Activated CD4-positive, alpha-beta T cell treated with anti-CD3 and anti-CD28 coated beads for 4 hours (primary cell): ENCODE data around the gene BATF2.
"Not testable (repeated sequence)": the region's sequence is repeated elsewhere in the genome, so short reads cannot be mapped to it uniquely, and the experiment has no call there.

ENCODE experiments used
- DNase-seq, 2 donors: peaks; one replicate each; pipeline ENCODE4 v3.0.0-alpha.2; 2020

Gene BATF2

GRCh38 chr11:65013130-65013887 is 16.5 kb upstream of the BATF2 start:
- DNase-seq: peak; percentile 90

GRCh38 chr11:65008873-65009272 is 12.1 kb upstream of the BATF2 start:
- no peak for DNase-seq

DNA sequence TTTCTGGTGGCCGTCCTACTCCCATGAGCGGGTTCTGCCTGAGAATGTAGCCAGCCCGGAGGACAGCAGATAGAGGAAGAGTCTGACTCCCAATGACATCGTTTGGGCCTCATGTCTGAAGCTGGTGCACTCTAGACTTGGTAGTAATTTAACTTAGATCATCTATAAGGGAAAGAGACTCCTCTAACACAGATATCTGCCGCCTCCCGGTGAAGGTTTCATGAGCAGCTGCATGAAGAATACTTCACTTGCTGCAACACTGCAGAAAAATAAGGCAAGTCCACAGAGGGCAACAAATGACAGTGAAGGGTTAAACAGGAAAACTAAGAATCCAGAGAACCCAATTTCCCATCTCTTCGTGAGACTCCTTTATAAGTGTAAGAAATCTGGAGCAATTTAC is 11.2 kb upstream of the BATF2 start:
- DNase-seq: no peak

DNA sequence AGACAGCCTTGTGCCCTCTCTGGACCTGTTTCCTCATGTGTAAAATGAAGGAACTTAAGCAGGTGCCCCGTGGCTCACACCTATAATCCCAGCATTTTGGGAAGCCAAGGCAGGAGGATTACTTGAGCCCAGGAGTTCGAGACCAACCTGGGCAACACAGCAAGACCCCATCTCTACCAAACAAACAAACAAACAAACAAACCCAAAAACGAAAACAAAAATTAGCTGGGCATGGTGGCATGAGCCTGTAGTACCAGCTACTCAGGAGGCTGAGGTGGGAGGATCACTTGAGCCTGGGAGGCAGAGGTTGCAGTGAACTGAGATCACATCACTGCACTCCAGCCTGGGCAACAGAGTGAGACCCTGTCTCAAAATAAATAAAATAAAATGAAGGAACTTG is 7.2 kb upstream of the BATF2 start:
- not testable (repeated sequence) for DNase-seq

DNA sequence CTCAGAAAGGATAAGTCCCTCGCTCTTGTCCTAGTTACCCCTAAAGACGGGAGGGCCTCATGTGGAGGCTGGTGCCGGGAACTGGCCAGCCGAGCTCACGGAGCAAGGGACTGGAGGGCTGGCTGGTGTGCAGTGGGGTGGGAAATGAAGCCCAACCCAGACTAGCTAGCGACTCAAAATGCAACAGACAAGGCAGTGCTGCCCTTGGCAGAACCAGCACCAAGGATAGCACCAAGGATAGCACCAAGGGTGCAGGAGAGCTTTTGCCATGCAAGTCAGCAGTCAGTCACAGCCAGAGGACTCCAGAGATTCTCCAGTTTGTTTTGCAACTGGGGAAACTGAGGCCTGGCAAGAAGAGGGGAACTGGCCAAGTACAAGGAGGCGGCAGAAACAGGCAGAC is 6.5 kb upstream of the BATF2 start:
- no peak for DNase-seq

DNA sequence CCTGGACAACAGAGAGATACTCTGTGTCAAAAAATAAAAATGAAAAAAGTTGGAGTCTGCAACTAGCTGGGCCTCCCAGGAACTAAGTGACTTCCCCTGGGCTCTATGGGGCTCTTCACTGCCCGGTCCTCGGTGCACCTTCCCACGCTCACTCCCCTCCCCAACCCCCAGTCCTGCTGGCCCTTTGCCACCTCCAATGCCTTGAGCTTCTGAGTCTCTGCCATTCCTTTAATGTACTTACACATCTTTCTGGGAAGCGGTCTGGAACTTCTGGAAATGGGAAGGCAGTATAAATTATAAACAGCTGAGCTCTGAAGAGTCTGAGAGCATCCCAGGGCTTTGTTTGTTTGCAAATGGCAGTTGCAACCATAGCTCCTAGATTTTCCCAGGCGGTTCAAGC is 5.9 kb upstream of the BATF2 start:
- no peak for DNase-seq

- DNase-seq: no peak
These were observed 2.7 kb upstream of the BATF2 start for GRCh38 chr11:64999478-64999877.

GRCh38 chr11:64998690-64999431 is 2.1 kb upstream of the BATF2 start:
- peak in 1 of 2 donors; percentile 7 for DNase-seq

DNA sequence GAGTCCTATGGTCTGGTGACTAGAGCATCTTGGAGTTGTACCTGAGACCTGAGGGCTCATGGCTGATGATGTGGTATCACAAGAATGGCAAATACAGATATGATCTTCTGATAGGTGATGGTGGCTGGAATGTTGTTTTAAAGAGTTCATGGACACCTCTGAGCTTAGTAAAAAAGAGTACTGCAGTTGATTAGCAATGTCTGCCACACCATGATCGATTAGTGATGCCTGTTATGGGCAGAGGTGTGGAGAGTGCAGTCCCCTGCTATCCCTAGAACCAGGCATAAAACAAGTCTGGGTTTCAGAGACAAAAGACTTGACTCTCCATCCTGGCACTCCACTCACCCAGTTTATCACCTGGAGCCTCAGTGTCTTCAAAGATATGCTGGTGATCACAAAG is 1.4 kb upstream of the BATF2 start:
- no peak for DNase-seq

GRCh38 chr11:64996327-64996709 is 453 bp downstream of the BATF2 start:
- no peak for DNase-seq

DNA sequence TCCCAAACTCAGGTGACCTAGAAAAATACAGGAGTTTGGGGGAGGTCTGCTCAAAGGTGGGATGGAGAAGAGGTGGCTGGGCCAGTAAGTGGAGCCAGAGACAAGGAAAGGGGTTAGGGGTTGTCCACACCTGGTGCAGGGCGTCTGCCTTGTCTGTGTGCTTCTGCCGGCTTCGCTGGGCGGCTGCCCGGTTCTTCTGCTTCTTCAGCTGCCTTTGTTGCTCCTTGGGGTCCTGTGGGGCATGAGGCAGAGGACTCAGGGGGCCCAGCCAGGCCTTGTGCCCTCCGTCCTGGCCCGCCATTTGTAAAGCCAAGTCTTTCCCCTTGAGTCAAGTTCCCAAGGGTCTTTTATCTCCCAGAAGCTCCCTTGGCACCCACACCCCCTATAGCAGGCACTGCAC is 2.5 kb downstream of the BATF2 start:
- no peak for DNase-seq

- DNase-seq: no peak
These were observed 6.4 kb downstream of the BATF2 start for GRCh38 chr11:64990222-64990923.

- DNase-seq: no peak
These were observed 7.4 kb downstream of the BATF2 start for GRCh38 chr11:64989416-64989815.

DNA sequence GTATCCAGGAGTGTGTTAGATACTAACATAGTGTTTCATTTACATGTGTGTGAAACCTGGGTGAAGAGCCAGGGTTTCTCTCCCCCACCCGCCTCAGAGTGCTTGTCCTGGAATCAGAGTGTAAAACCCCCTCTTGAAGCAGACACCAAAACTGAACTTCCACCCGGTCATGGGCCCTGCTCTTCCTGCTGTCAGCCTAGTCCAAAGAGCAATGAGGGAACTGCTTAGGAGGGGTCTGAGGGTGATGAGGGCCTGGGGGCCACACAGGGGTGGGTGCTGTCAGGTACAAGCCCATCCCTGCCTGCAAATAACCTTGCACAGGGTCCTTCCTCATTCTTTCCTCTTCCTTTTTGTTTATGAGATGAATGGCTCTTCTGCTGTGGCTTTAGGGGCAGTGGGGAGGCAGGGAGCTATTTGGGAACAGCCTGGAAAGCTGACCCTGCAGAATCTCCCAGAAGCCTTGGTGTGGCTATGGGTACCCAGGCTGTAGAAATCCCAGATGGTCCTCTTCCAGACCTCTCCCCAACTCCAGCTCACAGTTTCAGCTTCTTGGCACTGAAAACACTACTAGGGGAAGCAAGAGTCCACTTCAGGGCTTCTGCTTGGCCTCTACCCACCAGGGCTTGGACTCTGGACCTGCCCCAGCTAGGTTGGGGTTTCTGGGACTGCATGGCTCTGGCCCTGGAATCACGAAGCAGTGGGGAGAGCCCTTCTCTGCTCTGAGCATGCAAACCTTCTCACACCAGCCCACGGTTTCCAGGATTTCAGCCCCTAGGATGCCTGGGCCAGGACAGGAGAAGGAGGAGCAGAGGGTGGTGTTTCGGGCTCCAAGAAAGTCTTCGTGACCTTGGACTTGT is 8.5 kb downstream of the BATF2 start:
- DNase-seq: no peak

- DNase-seq: not testable (repeated sequence)
These were observed 13.4 kb downstream of the BATF2 start for GRCh38 chr11:64983339-64983738.

GRCh38 chr11:64976651-64977050 is 20.1 kb downstream of the BATF2 start:
- no peak for DNase-seq

DNA sequence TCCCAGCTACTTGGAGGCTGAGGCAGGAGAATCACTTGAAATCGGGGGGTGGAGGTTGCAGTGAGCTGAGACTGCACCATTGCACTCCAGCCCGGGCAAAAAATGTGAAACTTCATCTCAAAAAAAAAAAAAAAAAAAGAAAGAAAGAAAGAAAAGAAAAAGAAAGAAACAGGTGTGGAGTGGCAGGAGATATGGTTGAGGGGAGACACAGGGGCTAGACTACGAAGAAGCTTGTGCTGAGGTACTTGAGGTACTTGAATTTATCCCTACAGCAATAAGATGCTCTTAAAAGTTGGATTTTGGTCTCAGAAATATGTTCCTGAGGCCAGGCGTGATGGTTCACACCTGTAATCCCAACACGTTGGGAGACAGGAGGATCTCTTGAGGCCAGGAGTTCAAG is 22.6 kb downstream of the BATF2 start:
- no peak for DNase-seq

DNA sequence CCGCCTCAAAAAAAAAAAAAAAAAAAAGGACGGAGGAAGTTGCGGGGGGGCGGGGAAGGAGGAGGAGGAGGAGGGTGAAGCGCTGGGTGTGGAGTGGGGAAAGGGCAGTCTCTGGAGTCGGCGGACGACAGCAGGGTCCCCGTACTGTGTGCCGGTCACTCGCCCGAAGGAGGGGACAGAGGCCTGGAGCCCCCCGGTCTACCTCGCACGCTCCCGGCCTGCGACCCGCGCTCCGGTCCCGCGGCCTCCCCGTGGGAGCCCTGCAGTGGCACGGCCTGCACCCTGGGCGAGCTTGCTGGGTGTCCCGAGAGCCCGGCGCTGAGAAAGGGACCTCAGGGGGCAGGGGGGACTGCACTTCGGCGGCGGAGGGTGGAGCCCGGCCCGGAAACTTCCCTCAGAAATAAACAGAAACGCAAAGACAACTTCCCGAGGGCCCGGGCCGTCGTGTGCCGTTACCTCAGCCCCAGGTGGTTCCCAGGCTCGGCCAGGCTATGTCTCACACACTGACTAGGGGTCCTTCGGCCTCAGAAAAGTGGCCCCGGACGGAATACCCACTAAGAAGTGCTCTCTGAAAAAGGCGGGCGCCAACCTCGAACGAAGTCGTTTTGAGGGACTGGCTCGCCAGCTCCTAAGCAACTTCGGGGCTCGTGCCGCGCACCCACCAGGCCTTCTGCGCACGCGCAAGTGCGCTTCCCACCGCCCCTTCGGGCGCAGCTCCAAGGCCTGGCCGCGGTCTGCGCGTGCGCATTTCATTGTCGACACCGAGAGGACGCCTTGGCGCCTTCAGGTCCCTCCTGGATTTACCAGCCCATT is 25.1 kb downstream of the BATF2 start, which contains the start of gene MAJIN:
MAJIN (minus strand) TSS at position 688 of the 813 bp plus-strand sequence. CDS start 12,703 bp downstream, outside the sequence.
- DNase-seq: peak; percentile 88 to 90

DNA sequence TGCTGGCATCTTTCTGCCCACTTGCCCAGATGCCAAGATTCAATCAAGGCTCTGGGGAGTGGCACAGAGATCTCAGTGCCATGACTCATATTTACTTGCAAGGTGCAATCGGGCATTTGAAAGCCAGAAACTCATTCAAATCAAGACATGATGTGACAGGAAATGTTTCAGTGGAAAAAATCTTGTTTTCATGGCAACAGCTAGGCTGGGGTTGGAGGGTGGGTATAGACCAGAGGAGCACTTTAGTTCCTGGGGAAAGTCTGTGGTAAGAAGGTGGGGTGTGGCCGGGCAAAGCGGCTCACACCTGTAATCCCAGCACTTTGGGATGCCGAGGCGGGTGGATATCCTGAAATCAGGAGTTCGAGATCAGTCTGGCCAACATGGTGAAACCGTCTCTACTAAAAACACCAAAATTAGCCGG is 26.0 kb downstream of the BATF2 start:
- DNase-seq: peak; percentile 22 to 39

GRCh38 chr11:64969209-64969608 is 27.6 kb downstream of the BATF2 start:
- DNase-seq: no peak

- DNase-seq: no peak
These were observed 29.4 kb downstream of the BATF2 start for GRCh38 chr11:64967375-64967774.
